ENCODE data around the gene TUBGCP3.

The TUBGCP3 gene

DNA sequence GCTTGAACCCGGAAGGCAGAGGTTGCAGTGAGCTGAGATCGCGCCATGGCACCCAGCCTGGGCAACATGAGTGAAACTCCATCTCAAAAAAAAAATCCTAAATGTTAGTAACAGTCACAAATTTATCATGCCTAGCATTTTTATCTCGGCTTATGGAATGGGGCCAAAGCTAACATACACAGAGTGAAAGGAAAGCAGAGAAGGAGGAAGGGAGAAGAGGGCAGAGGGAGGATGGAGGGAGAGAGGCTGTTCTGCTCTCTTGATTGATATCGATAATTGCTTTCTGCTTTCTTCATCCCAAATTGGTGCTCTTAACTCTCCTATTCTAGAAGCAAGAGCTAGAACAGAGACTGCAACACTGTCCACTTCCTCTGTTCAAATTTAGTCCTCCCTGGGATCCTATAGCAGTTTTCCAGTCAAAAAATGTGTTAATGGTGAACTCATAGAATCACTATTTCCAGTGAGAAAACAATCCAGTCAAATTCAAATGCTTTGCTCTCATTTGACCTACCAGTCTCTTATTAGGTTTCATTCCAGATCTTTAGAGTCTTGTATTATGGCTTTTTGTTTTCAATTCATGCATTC, 15.8 kb upstream of the TUBGCP3 start:
- DNase-seq (ENCODE audit: low read depth in 2 of 2), result peak; percentile 42 to 63
- TF ChIP-seq, protein P1, sequence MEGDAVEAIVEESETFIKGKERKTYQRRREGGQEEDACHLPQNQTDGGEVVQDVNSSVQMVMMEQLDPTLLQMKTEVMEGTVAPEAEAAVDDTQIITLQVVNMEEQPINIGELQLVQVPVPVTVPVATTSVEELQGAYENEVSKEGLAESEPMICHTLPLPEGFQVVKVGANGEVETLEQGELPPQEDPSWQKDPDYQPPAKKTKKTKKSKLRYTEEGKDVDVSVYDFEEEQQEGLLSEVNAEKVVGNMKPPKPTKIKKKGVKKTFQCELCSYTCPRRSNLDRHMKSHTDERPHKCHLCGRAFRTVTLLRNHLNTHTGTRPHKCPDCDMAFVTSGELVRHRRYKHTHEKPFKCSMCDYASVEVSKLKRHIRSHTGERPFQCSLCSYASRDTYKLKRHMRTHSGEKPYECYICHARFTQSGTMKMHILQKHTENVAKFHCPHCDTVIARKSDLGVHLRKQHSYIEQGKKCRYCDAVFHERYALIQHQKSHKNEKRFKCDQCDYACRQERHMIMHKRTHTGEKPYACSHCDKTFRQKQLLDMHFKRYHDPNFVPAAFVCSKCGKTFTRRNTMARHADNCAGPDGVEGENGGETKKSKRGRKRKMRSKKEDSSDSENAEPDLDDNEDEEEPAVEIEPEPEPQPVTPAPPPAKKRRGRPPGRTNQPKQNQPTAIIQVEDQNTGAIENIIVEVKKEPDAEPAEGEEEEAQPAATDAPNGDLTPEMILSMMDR (IDR thresholded peaks at IDR 0.05; ENCODE audit: low read depth, low read length), result no peak
- no peak overlapping the region for H3K4me3 ChIP-seq (replicated peaks in 1 of 2; ENCODE audit: low read depth in 2 of 2, low read length in 2 of 2)

DNA sequence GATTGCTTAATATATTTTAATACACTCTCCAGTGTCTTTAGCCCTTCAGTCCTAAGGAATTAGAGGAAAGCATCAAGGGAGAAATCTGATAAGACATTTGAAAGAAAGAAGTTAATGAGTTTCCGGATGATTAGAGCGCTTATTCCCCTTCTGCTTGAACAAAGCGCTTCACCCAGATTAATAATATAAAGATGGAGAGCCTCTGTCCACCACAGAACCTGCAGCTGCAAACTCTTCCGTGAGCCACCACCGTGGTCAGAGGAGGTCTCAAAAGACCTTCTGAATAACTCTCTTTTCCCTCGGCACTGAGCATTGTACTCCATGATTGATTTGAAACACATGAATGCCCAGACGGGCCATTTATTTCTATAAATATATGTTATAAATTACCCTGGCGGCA, 14.2 kb upstream of the TUBGCP3 start:
- TF ChIP-seq, protein P1 (IDR thresholded peaks at IDR 0.05; ENCODE audit: low read depth, low read length), result no peak
- DNase-seq (ENCODE audit: low read depth in 2 of 2), result no peak
- no peak overlapping the region for H3K4me3 ChIP-seq (replicated peaks in 1 of 2; ENCODE audit: low read depth in 2 of 2, low read length in 2 of 2)

DNA sequence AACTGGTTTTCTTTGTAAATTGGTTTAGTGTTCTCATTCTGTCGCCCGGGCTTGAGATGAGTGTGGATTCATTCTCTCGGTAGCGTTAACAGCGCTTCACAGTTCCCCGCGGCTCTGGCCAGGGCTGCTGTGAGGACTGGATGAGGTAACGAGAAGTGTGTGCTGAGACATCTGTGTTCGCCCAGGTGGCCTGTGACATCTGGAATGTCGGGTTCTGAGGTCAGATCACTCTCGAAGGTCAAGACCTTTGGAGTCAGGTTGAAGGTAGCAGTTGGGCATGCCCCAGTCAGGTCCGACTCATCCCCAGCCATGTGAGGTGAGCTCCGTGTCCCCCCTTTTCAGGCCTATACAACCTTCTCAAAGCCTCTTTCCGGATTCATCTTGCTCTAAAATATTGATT, 13.4 kb upstream of the TUBGCP3 start:
- DNase-seq (ENCODE audit: low read depth in 2 of 2), result no peak
- no peak overlapping the region for H3K4me3 ChIP-seq (replicated peaks in 1 of 2; ENCODE audit: low read depth in 2 of 2, low read length in 2 of 2)
- TF ChIP-seq, protein P1 (IDR thresholded peaks at IDR 0.05; ENCODE audit: low read depth, low read length), result no peak

DNA sequence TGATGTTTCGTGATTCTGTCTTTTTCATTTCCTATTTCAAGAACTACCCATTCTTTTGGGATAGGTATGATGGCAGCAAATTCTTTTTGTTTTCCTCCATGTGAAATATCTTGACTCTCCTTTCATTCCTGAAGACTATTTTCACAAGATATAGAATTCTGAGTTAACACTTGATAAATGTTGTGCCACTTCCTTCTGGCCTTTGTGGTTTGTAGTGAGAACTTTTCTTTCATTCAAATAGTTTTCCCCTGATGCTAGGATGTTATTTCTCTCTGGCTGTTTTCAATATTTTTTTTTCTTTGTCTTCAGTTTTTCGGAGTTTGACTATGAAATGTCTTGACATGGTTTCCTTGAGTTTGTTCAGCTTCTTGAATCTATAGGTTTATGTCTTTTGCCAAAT, 8.3 kb upstream of the TUBGCP3 start:
- DNase-seq (ENCODE audit: low read depth in 2 of 2), result no peak
- TF ChIP-seq, protein P1 (IDR thresholded peaks at IDR 0.05; ENCODE audit: low read depth, low read length), result no peak

DNA sequence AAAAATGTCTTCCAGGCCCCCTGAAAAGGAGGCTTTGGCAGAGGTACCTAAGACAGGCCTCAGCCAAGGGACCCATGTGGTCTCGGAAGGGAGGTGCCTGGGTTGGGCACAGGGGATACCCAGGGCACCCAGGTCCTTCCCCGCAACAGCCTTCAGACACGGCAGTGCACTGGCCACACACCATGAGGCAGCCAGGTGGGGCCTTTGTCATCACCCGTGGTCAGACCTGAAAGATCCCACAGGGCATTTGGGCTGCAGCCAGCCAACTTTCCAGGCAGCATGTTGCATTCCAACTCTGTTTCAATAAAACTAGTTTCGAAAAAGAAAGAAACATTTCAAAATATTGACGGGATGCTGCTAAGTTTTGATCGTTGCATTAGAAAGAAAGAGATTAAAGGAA, 4.7 kb upstream of the TUBGCP3 start:
- no peak for DNase-seq (ENCODE audit: low read depth in 2 of 2)
- TF ChIP-seq, protein P1 (IDR thresholded peaks at IDR 0.05; ENCODE audit: low read depth, low read length), result no peak
- no peak overlapping the region for H3K4me3 ChIP-seq (replicated peaks in 1 of 2; ENCODE audit: low read depth in 2 of 2, low read length in 2 of 2)

More for the DNA sequence above, 8.3 kb upstream of the TUBGCP3 start:
- H3K4me3 ChIP-seq (replicated peaks in 1 of 2; ENCODE audit: low read depth in 2 of 2, low read length in 2 of 2), result no peak overlapping the region

DNA sequence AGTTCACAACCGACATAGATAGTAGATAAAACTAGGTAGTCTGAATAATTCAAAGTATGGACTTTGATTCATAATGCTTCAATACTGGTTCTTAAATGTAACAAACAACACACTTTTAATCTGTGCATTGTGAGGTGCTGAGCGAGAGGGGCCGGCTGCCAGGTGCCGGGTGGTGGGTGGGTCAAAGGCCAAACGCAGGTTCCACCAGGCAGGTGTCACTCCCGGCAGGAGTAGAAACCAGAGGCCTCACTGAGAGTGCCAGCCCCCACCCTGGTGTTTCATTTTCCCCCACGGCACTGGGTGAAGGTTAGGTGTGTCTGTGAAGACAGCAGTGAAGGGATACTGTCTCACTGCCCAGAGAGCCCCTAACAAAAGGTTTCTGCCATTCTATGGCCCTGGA, 4.2 kb upstream of the TUBGCP3 start:
- H3K4me3 ChIP-seq (replicated peaks in 1 of 2; ENCODE audit: low read depth in 2 of 2, low read length in 2 of 2), result no peak overlapping the region
- TF ChIP-seq, protein P1 (IDR thresholded peaks at IDR 0.05; ENCODE audit: low read depth, low read length), result no peak
- DNase-seq (ENCODE audit: low read depth in 2 of 2), result no peak

Measured in cardiac fibroblast (primary cell).